Activated naive CD8-positive, alpha-beta T cell treated with anti-CD3 and anti-CD28 coated beads, Interleukin-2, amount 10 ng/mL, durations not matched to agents 7 days and 5 days (primary cell): ENCODE measurements around the gene PAAF1. TPM values are rescaled to one million over a fixed set of nuclear protein-coding genes. Genes with fewer than 3 reads are reported as not detected.

ENCODE experiments used
- ATAC-seq: fragments of 150-1000 bp; cut with Tn5 transposase; one replicate; pipeline ENCODE4 v1.10.0; 2021; ENCODE audit warnings: low read depth, moderate library complexity
- POLR2A ChIA-PET: fragments of 350-600 bp; sonication (Branson Sonifier 250); formaldehyde crosslinking; loops from one replicate; lab custom pipeline; 2021; ENCODE audit warnings: antibody characterized with exemption; lab: Charles Lee
- DNase-seq: peaks from one replicate; pipeline ENCODE4 v3.0.0; 2021
- H3K27ac Mint-ChIP-seq: one replicate; pipeline ENCODE4 v1.8.0; 2022; ENCODE audit warnings: mild to moderate bottlenecking, mixed read lengths
- H3K27me3 Mint-ChIP-seq: one replicate; pipeline ENCODE4 v1.8.0; 2022; ENCODE audit warnings: mild to moderate bottlenecking, moderate library complexity, mixed read lengths
- H3K36me3 Mint-ChIP-seq: one replicate; pipeline ENCODE4 v1.8.0; 2021; ENCODE audit warnings: mild to moderate bottlenecking, mixed read lengths
- H3K4me1 Mint-ChIP-seq: one replicate; pipeline ENCODE4 v1.8.0; 2021; ENCODE audit warnings: mixed read lengths
- H3K4me3 Mint-ChIP-seq: one replicate; pipeline ENCODE4 v1.8.0; 2022; ENCODE audit warnings: mild to moderate bottlenecking, moderate library complexity, mixed read lengths
- H3K9me3 Mint-ChIP-seq: one replicate; pipeline ENCODE4 v1.8.0; 2021; ENCODE audit warnings: mixed read lengths
- total RNA-seq, 2 experiments: library from RNA; stranded (reverse); gene quantifications; one replicate each; pipeline ENCODE4 v1.2.3, GENCODE V29; 2021

Gene PAAF1, protein sequence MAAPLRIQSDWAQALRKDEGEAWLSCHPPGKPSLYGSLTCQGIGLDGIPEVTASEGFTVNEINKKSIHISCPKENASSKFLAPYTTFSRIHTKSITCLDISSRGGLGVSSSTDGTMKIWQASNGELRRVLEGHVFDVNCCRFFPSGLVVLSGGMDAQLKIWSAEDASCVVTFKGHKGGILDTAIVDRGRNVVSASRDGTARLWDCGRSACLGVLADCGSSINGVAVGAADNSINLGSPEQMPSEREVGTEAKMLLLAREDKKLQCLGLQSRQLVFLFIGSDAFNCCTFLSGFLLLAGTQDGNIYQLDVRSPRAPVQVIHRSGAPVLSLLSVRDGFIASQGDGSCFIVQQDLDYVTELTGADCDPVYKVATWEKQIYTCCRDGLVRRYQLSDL
- total RNA-seq = 10 to 100 TPM; 21.3 to 22.9 TPM

GRCh38 chr11:73876424-73877310 lies at the start of gene PAAF1, which contains the start of gene COA4:
PAAF1 (plus strand) TSS chr11:73876999; CDS start chr11:73877022, 23 bp downstream.
COA4 (minus strand) TSS chr11:73876846; CDS start chr11:73873378, 3,468 bp downstream.
- Mint-ChIP-seq H3K9me3 (no peaks in the 10 kb centered on the region), H3K27me3 (no peaks in the 10 kb centered on the region), H3K27ac (peak within 1 kb of the TSS; percentile 96), H3K36me3 (peaks cover 15% of the 10 kb centered on the region), H3K4me1 (peaks cover 19% of the 10 kb centered on the region), H3K4me3 (peak within 1 kb of the TSS; percentile 100)
- DNase-seq = peak; percentile 88
- POLR2A ChIA-PET = interaction anchor here (0.6 to 1.3 kb wide), 5 partner anchors 9 to 97 kb away, joined by 3 to 8 read pairs (median 4); partner anchors contain the start of gene MRPL48
- ATAC-seq = peak; percentile 96

- peaks cover 8% of the 10 kb centered on the region for H3K36me3 Mint-ChIP-seq
- no peak overlapping the region for H3K27ac Mint-ChIP-seq
- H3K4me3 Mint-ChIP-seq = no peak overlapping the region
- POLR2A ChIA-PET = interaction anchor here (1.1 kb wide), 1 partner anchor 22 kb away, joined by 3 read pairs; no protein-coding TSS in a partner anchor
- no peaks in the 10 kb centered on the region for H3K27me3 Mint-ChIP-seq
- no peaks in the 10 kb centered on the region for H3K9me3 Mint-ChIP-seq
- H3K4me1 Mint-ChIP-seq = peaks cover 3% of the 10 kb centered on the region
- DNase-seq = no peak
- ATAC-seq = no peak
Measured at GRCh38 chr11:73830261-73830660, 46.5 kb upstream of the PAAF1 start.

GRCh38 chr11:73833067-73833466 lies 43.7 kb upstream of the PAAF1 start:
- no peak overlapping the region for H3K27ac Mint-ChIP-seq
- ATAC-seq = no peak
- POLR2A ChIA-PET = no interaction called here
- no peak overlapping the region for H3K4me3 Mint-ChIP-seq
- H3K4me1 Mint-ChIP-seq = no peaks in the 10 kb centered on the region
- H3K9me3 Mint-ChIP-seq = no peaks in the 10 kb centered on the region
- no peak for DNase-seq
- no peaks in the 10 kb centered on the region for H3K27me3 Mint-ChIP-seq
- peaks cover 2% of the 10 kb centered on the region for H3K36me3 Mint-ChIP-seq

DNA sequence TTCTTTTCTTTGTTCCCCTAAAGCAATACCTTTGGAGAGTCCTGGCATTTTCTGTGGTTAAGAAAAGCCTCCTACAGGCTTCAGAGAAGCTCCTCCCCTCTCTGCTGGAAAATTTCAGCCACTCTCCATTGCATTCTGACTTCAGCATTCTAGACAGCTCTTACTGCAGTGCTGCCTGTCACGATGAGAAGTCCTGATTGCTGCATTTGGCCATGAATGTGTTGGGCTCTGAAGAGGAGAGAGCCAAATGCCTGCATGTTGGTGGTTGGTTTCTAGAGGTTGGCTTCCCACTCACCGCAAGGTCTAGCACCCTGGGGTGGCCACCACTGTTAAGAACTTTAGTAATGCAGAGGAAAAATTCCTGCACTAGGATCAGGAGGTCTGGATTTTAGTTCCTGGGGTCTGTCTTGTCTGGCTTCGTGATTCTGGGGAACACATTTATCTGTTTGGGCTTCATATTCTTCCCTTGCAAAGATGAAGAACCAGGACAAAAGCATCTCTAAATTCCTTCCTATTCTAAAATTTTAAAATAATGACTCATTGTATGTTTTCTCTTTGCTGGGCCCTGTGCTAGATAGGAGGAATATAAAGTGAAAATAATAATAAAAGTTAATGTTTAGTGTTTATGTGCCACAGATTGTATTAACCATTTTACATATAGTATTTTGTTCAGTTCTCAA lies 38.2 kb upstream of the PAAF1 start:
- no peaks in the 10 kb centered on the region for H3K4me1 Mint-ChIP-seq
- H3K27ac Mint-ChIP-seq = no peak overlapping the region
- H3K36me3 Mint-ChIP-seq = peaks cover 5% of the 10 kb centered on the region

GRCh38 chr11:73839123-73839457 lies 37.7 kb upstream of the PAAF1 start:
- Mint-ChIP-seq H3K4me3 (no peak overlapping the region), H3K27ac (no peak overlapping the region), H3K36me3 (peaks cover 5% of the 10 kb centered on the region), H3K27me3 (no peaks in the 10 kb centered on the region), H3K4me1 (no peaks in the 10 kb centered on the region), H3K9me3 (no peaks in the 10 kb centered on the region)
- ATAC-seq (no peak), DNase-seq (no peak)
- POLR2A ChIA-PET = no interaction called here

More for the DNA sequence above, 38.2 kb upstream of the PAAF1 start:
- no peak overlapping the region for H3K4me3 Mint-ChIP-seq
- H3K9me3 Mint-ChIP-seq = no peaks in the 10 kb centered on the region
- ATAC-seq = no peak
- POLR2A ChIA-PET = no interaction called here
- no peak for DNase-seq
- H3K27me3 Mint-ChIP-seq = no peaks in the 10 kb centered on the region

- H3K27me3 Mint-ChIP-seq = no peaks in the 10 kb centered on the region
- no peak overlapping the region for H3K4me3 Mint-ChIP-seq
- POLR2A ChIA-PET = no interaction called here
- H3K9me3 Mint-ChIP-seq = no peaks in the 10 kb centered on the region
- DNase-seq (no peak), ATAC-seq (no peak)
- peaks cover 13% of the 10 kb centered on the region for H3K36me3 Mint-ChIP-seq
- H3K4me1 Mint-ChIP-seq = peaks cover 4% of the 10 kb centered on the region
- no peak overlapping the region for H3K27ac Mint-ChIP-seq
Measured at GRCh38 chr11:73851046-73851764, 25.6 kb upstream of the PAAF1 start.

- POLR2A ChIA-PET = interaction anchor here (0.6 kb wide), 1 partner anchor 525 kb away, joined by 3 read pairs; no protein-coding TSS in a partner anchor
- no peak overlapping the region for H3K4me3 Mint-ChIP-seq
- H3K4me1 Mint-ChIP-seq = peaks cover 4% of the 10 kb centered on the region
- DNase-seq (no peak), ATAC-seq (no peak)
- H3K27ac Mint-ChIP-seq = no peak overlapping the region
- peaks cover 13% of the 10 kb centered on the region for H3K36me3 Mint-ChIP-seq
- H3K9me3 Mint-ChIP-seq = no peaks in the 10 kb centered on the region
- no peaks in the 10 kb centered on the region for H3K27me3 Mint-ChIP-seq
Measured at GRCh38 chr11:73852049-73852448, 24.8 kb upstream of the PAAF1 start.

- ATAC-seq = no peak
- POLR2A ChIA-PET = interaction anchor here (1.2 kb wide), 1 partner anchor 22 kb away, joined by 3 read pairs; the partner anchor contains the start of genes COA4 and PAAF1
Measured at GRCh38 chr11:73854680-73855079, 22.1 kb upstream of the PAAF1 start.

GRCh38 chr11:73856031-73856567 lies 20.7 kb upstream of the PAAF1 start:
- H3K27me3 Mint-ChIP-seq = no peaks in the 10 kb centered on the region
- peaks cover 3% of the 10 kb centered on the region for H3K4me1 Mint-ChIP-seq
- ATAC-seq = no peak
- DNase-seq = no peak
- H3K27ac Mint-ChIP-seq = no peak overlapping the region
- H3K4me3 Mint-ChIP-seq = no peak overlapping the region
- H3K9me3 Mint-ChIP-seq = no peaks in the 10 kb centered on the region
- peaks cover 21% of the 10 kb centered on the region for H3K36me3 Mint-ChIP-seq
- POLR2A ChIA-PET = no interaction called here

More at GRCh38 chr11:73854680-73855079, 22.1 kb upstream of the PAAF1 start:
- Mint-ChIP-seq H3K27me3 (no peaks in the 10 kb centered on the region), H3K27ac (no peak overlapping the region), H3K4me1 (peaks cover 3% of the 10 kb centered on the region), H3K9me3 (no peaks in the 10 kb centered on the region), H3K4me3 (no peak overlapping the region), H3K36me3 (peaks cover 17% of the 10 kb centered on the region)
- DNase-seq = no peak

- no peak overlapping the region for H3K27ac Mint-ChIP-seq
- ATAC-seq (no peak), DNase-seq (no peak)
- H3K9me3 Mint-ChIP-seq = no peaks in the 10 kb centered on the region
- POLR2A ChIA-PET = no interaction called here
- H3K4me1 Mint-ChIP-seq = no peaks in the 10 kb centered on the region
- no peaks in the 10 kb centered on the region for H3K27me3 Mint-ChIP-seq
- H3K4me3 Mint-ChIP-seq = no peak overlapping the region
- H3K36me3 Mint-ChIP-seq = peaks cover 27% of the 10 kb centered on the region
Measured at GRCh38 chr11:73859671-73860070, 17.1 kb upstream of the PAAF1 start.

GRCh38 chr11:73860202-73860601 lies 16.6 kb upstream of the PAAF1 start:
- Mint-ChIP-seq H3K4me1 (no peaks in the 10 kb centered on the region), H3K9me3 (no peaks in the 10 kb centered on the region), H3K27ac (no peak overlapping the region), H3K4me3 (no peak overlapping the region), H3K27me3 (no peaks in the 10 kb centered on the region), H3K36me3 (peaks cover 26% of the 10 kb centered on the region)
- DNase-seq (no peak), ATAC-seq (no peak)
- POLR2A ChIA-PET = no interaction called here

DNA sequence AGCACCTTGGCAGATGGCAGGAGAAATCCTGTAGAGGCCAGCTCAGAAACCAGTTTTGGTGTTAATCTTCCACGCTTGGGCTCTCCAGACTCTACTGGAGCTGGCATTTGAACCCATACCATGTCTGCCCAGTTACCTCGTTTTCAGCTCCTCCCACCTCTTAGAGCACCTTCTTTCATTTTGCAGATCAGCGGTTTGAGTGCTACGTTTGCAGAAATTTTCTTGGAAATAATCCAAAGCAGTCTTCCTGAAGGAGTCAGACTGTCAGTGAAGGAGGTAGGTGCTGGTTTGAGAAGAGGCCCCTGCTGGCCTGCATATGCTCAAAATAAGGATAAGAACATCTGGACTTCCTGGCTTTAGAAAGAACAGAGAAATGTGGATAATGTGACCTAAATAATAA lies 13.8 kb upstream of the PAAF1 start:
- DNase-seq = no peak
- POLR2A ChIA-PET = no interaction called here
- no peaks in the 10 kb centered on the region for H3K4me1 Mint-ChIP-seq
- no peak overlapping the region for H3K27ac Mint-ChIP-seq
- ATAC-seq = no peak
- no peak overlapping the region for H3K4me3 Mint-ChIP-seq
- peaks cover 27% of the 10 kb centered on the region for H3K36me3 Mint-ChIP-seq
- no peaks in the 10 kb centered on the region for H3K27me3 Mint-ChIP-seq
- no peaks in the 10 kb centered on the region for H3K9me3 Mint-ChIP-seq
